ENCODE measurements around the gene CCNC.

DNA sequence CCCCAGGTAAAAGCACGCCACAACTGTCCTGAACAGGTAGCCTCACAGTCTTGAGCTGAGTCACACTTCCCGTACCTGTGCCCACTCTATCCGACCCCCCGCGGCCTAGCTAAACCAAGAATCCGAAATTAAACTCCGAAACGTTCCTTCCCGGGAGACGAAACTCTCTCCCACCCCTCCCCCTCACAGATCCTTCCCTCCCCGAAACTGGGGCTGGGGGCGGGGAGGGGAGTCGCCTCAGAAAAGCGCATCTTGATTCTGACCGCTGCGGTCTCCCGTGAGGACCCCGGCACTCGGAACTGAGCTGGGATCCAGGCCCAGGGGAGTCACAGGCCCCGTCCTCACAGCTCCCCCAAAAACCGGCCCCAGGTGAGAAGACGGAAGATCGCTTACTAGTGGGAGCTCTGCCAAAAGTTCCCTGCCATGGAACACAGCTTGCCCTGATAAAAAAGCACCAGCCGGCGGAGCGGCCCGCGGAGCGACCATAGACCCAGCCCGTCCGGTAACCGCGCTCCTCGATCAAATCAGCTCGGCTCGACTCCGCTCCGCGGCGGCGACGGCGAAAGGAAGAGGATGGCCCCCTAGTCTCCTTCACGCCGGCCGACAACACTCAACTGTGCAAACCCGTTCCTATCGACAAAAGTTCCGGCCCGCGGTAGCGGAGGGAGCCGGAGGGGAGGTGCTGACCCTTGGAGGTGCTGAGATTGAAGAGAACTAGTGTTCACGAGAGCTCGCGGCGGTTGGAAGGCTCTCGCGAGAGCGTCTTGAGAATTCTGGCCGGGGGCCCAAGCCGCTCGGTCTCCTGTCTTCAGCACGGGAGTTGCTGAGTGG, at the start of gene CCNC:
- TF ChIP-seq, protein P1, sequence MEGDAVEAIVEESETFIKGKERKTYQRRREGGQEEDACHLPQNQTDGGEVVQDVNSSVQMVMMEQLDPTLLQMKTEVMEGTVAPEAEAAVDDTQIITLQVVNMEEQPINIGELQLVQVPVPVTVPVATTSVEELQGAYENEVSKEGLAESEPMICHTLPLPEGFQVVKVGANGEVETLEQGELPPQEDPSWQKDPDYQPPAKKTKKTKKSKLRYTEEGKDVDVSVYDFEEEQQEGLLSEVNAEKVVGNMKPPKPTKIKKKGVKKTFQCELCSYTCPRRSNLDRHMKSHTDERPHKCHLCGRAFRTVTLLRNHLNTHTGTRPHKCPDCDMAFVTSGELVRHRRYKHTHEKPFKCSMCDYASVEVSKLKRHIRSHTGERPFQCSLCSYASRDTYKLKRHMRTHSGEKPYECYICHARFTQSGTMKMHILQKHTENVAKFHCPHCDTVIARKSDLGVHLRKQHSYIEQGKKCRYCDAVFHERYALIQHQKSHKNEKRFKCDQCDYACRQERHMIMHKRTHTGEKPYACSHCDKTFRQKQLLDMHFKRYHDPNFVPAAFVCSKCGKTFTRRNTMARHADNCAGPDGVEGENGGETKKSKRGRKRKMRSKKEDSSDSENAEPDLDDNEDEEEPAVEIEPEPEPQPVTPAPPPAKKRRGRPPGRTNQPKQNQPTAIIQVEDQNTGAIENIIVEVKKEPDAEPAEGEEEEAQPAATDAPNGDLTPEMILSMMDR (IDR thresholded peaks at IDR 0.05): peak in 1 of 6 experiments; percentile 13
- TF ChIP-seq POLR2A (IDR thresholded peaks at IDR 0.05): peak in 3 of 4 donors; percentile 58 to 86 (median 67)
- TF ChIP-seq POLR2AphosphoS5 (IDR thresholded peaks at IDR 0.05): peak; percentile 92

Measured in upper lobe of left lung (tissue), 4 donors.